Activated naive CD4-positive, alpha-beta T cell treated with anti-CD3 and anti-CD28 coated beads, Interleukin-2, amount 50 U/mL, for 16 hours (primary cell): ENCODE measurements around the gene METTL21C.

Source experiments
- DNase-seq: peaks from one replicate; pipeline ENCODE4 v3.0.0-alpha.2; 2020

The METTL21C gene

GRCh38 chr13:102697264-102697663 lies 2.4 kb upstream of the METTL21C start:
- no peak for DNase-seq

- DNase-seq = no peak
These were observed 1.6 kb upstream of the METTL21C start for GRCh38 chr13:102696465-102696864.

- no peak for DNase-seq
These were observed 1.1 kb downstream of the METTL21C start for GRCh38 chr13:102693776-102694175.

GRCh38 chr13:102693250-102693649 lies 1.6 kb downstream of the METTL21C start:
- DNase-seq = no peak

- DNase-seq = no peak
These were observed 2.4 kb downstream of the METTL21C start for GRCh38 chr13:102692491-102692826.

- DNase-seq = no peak
These were observed 4.0 kb downstream of the METTL21C start for GRCh38 chr13:102690883-102691282.

GRCh38 chr13:102688306-102688973 lies 6.4 kb downstream of the METTL21C start:
- no peak for DNase-seq

GRCh38 chr13:102687520-102687919 lies 7.3 kb downstream of the METTL21C start:
- DNase-seq = no peak

GRCh38 chr13:102686024-102686423 lies 8.8 kb downstream of the METTL21C start:
- DNase-seq = no peak

GRCh38 chr13:102683637-102684036 lies 11.2 kb downstream of the METTL21C start:
- no peak for DNase-seq

GRCh38 chr13:102682727-102683126 lies 12.1 kb downstream of the METTL21C start:
- DNase-seq = no peak

- DNase-seq = no peak
These were observed 12.6 kb downstream of the METTL21C start for GRCh38 chr13:102682211-102682610.

GRCh38 chr13:102680842-102681740 lies 13.8 kb downstream of the METTL21C start:
- DNase-seq = no peak

GRCh38 chr13:102680133-102680717 lies 14.6 kb downstream of the METTL21C start:
- DNase-seq = no peak

- no peak for DNase-seq
These were observed 15.3 kb downstream of the METTL21C start for GRCh38 chr13:102679449-102680132.

GRCh38 chr13:102678339-102679107 lies 16.3 kb downstream of the METTL21C start:
- DNase-seq = no peak

- DNase-seq = no peak
These were observed 17.7 kb downstream of the METTL21C start for GRCh38 chr13:102677122-102677521.

- DNase-seq = no peak
These were observed 19.7 kb downstream of the METTL21C start for GRCh38 chr13:102675115-102675514.

- no peak for DNase-seq
These were observed 24.7 kb downstream of the METTL21C start for GRCh38 chr13:102670130-102670529.

GRCh38 chr13:102667911-102668310 lies 26.9 kb downstream of the METTL21C start:
- DNase-seq = no peak

GRCh38 chr13:102667023-102667422 lies 27.8 kb downstream of the METTL21C start:
- no peak for DNase-seq

- DNase-seq = no peak
These were observed 35.6 kb downstream of the METTL21C start for GRCh38 chr13:102659168-102659713.
